K562 (cell line): Measurements from ENCODE around the gene CRYAB. TPM values are rescaled to one million over a fixed set of nuclear protein-coding genes. Genes with fewer than 3 reads are reported as not detected.

Experiments
- ETV6 ChIP-seq, 3 experiments: fragments of 150-350 bp in 1 of 3; sonication (generic) in 1 of 3; formaldehyde crosslinking in 1 of 3; IDR thresholded peaks; 2 replicates each; pipeline versions ENCODE4 v1.6.1 to v1.8.0; 2014 to 2022; ENCODE audit warnings: borderline replicate concordance in 2 of 3, low read depth in 2 of 3, antibody characterized with exemption in 1 of 3, low read length in 1 of 3, mild to moderate bottlenecking in 1 of 3, missing genetic modification reagents in 1 of 3
- PCBP1 ChIP-seq: fragments of 200-400 bp; formaldehyde crosslinking; IDR thresholded peaks from 2 replicates; pipeline ENCODE4 v1.6.1; 2018; ENCODE audit warnings: mild to moderate bottlenecking, low read depth, low read length; ENCODE audit not compliant: poor library complexity, severe bottlenecking
- PTBP1 ChIP-seq: fragments of 200-400 bp; formaldehyde crosslinking; IDR thresholded peaks from 2 replicates; pipeline ENCODE4 v1.6.1; 2017; ENCODE audit warnings: low read depth, low read length
- SIN3A ChIP-seq, 2 experiments: fragments of 150-350 bp in 1 of 2; IDR thresholded peaks; 2 replicates each; pipeline ENCODE4 v1.6.1; 2011 to 2016; ENCODE audit warnings: borderline replicate concordance in 2 of 2, low read depth in 2 of 2, low read length in 2 of 2, mild to moderate bottlenecking in 2 of 2, moderate library complexity in 2 of 2; ENCODE audit not compliant: control insufficient read depth in 1 of 2
- polyA plus RNA-seq, 8 experiments: library from polyadenylated mRNA; depleted of rRNA in 4 of 8; stranded (reverse) in 5 of 8; unstranded in 3 of 8; fragments of >200 nt; fragmentation: Nextera tagmentation in 2 of 8; fragmentation: Illumina TruSeq in 1 of 8; extraction: Ambion mirVana in 2 of 8; extraction: Trizol in 1 of 8; gene quantifications; 2 replicates each; pipeline versions ENCODE4 v1.2.1 to v1.2.3, GENCODE V29; 2011 to 2014; ENCODE audit warnings: inconsistent platforms in 1 of 8, missing spikeins in 1 of 8
- total RNA-seq, 7 experiments: library from RNA; depleted of rRNA in 6 of 7; stranded (reverse); fragments of >200 nt in 6 of 7; fragmentation: Illumina TruSeq in 2 of 7; extraction: Trizol in 2 of 7; gene quantifications; 2 replicates each; pipeline versions ENCODE4 v1.2.1 to v1.2.3, GENCODE V29; 2011 to 2021; ENCODE audit warnings: low replicate concordance in 1 of 7
- TF ChIP-seq, protein P1 (sequence below): fragments of 250-450 bp; sonication (Bioruptor Pico); IDR thresholded peaks from 2 replicates; pipeline ENCODE4 v1.4.0; 2020; ENCODE audit warnings: mild to moderate bottlenecking
- TF ChIP-seq, protein P2 (sequence below): fragments of 200-800 bp; sonication (Bioruptor generic); IDR thresholded peaks from 2 replicates; pipeline ENCODE4 v1.6.1; 2017; ENCODE audit warnings: missing genetic modification characterization, missing compliant biosample characterization

Gene CRYAB
- total and polyA plus RNA-seq, 9 of the 15 experiments (the other 6 are each of a cell fraction or from before 2014, with no cell fraction given): 0.83 to 7.5 (median 3.6) TPM

DNA sequence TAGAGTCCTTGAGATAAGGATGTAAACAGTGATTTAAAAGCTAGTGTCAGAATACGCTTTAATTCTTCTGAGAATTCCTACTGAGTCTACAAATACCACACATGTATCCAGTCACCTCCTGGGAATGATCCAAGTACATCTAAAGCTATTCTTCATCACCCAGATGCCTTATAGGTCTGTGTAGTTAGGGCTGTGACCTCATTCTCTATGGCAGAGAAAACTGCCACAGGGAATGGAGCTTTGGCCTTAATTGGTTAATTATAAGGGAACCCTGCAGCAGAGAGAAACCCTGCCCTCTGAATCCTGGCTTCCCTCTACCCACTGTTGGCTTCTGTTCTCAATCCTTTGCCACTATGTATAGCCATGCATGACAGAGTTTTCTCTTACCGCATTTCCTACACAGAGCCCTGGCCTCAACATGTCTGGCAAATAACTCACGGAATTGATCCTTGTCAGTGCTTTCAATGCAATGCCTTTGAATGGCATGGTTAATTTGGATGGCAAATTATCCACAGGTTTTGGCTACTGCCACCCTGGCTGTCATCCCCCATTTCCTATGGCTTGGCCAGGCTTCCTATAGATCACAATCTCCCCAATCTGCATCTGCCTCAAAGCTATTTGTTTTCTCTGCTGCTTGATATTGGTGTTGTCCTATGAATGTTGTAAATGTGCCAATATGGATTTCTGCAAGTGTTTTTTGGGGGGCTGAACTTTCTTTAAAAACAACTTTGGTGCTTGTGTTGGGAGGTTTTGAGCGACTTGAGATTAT, 28.4 kb upstream of the CRYAB start (continued):
- TF ChIP-seq, protein P1, sequence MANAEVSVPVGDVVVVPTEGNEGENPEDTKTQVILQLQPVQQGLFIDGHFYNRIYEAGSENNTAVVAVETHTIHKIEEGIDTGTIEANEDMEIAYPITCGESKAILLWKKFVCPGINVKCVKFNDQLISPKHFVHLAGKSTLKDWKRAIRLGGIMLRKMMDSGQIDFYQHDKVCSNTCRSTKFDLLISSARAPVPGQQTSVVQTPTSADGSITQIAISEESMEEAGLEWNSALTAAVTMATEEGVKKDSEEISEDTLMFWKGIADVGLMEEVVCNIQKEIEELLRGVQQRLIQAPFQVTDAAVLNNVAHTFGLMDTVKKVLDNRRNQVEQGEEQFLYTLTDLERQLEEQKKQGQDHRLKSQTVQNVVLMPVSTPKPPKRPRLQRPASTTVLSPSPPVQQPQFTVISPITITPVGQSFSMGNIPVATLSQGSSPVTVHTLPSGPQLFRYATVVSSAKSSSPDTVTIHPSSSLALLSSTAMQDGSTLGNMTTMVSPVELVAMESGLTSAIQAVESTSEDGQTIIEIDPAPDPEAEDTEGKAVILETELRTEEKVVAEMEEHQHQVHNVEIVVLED (CRISPR knock-in tag): no peak
- no peak for TF ChIP-seq ETV6 (IDR thresholded peaks at IDR 0.05; ENCODE audit: borderline replicate concordance in 1 of 2, low read depth in 2 of 2, low read length in 1 of 2)
- TF ChIP-seq ETV6 (CRISPR knock-in tag; IDR thresholded peaks at IDR 0.05; ENCODE audit: borderline replicate concordance): no peak
- no peak for TF ChIP-seq PCBP1
- TF ChIP-seq, protein P2, sequence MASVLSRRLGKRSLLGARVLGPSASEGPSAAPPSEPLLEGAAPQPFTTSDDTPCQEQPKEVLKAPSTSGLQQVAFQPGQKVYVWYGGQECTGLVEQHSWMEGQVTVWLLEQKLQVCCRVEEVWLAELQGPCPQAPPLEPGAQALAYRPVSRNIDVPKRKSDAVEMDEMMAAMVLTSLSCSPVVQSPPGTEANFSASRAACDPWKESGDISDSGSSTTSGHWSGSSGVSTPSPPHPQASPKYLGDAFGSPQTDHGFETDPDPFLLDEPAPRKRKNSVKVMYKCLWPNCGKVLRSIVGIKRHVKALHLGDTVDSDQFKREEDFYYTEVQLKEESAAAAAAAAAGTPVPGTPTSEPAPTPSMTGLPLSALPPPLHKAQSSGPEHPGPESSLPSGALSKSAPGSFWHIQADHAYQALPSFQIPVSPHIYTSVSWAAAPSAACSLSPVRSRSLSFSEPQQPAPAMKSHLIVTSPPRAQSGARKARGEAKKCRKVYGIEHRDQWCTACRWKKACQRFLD (CRISPR knock-in tag): no peak
- TF ChIP-seq SIN3A (IDR thresholded peaks at IDR 0.05; ENCODE audit: borderline replicate concordance in 2 of 2, control insufficient read depth in 1 of 2, low read depth in 2 of 2, low read length in 2 of 2): no peak
- TF ChIP-seq PTBP1: no peak
